NOMO-1 treated with dmso at 0.1 percent for 144 hours (cell line): ENCODE measurements around the gene OR8G1.
"Not testable (repeated sequence)": the region's sequence is repeated elsewhere in the genome, so short reads cannot be mapped to it uniquely, and the experiment has no call there.

Experiments used
- DNase-seq: peaks from one replicate; lab custom pipeline; 2025; ENCODE audit not compliant: unreplicated experiment; lab: John Stamatoyannopoulos, UW

The OR8G1 gene

DNA sequence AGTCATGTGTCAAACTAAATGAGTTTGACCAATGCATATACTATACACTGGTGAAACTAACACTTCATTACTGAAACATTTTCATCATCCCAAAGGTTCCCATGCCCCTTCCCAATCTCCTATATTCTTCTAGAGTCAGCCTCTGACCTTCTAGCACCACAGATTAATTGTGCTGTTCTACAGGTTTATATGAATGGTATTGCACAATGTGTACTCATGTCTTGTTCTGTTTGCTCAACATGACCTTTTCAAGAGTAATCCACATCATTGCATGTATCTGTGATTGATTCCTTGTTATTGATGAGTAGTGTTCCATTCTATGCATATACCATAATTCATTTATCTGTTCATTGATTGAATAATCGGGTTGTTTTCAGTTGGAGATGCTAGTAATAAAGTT is 7.5 kb upstream of the OR8G1 start:
- DNase-seq: no peak

DNA sequence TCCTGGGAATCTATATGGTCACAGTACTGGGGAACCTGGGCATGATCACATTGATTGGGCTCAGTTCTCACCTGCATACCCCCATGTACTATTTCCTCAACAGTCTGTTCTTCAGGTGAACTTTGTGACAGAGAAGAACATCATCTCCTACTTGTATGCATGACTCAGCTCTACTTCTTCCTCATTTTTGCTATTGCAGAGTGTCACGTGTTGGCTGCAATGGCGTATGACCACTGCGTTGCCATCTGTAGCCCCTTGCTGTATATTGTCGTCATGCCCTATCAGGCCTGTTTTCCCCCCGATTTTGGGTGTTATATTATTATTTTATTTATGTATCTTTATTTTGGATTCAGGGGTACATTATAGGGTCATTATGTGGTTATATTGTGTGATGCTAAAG is 2.4 kb upstream of the OR8G1 start:
- DNase-seq: no peak

DNA sequence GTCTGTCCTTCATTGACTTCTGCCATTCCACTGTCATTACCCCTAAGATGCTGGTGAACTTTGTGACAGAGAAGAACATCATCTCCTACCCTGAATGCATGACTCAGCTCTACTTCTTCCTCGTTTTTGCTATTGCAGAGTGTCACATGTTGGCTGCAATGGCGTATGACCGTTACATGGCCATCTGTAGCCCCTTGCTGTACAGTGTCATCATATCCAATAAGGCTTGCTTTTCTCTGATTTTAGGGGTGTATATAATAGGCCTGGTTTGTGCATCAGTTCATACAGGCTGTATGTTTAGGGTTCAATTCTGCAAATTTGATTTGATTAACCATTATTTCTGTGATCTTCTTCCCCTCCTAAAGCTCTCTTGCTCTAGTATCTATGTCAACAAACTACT is 9.0 kb downstream of the OR8G1 start:
- DNase-seq: not testable (repeated sequence)

DNA sequence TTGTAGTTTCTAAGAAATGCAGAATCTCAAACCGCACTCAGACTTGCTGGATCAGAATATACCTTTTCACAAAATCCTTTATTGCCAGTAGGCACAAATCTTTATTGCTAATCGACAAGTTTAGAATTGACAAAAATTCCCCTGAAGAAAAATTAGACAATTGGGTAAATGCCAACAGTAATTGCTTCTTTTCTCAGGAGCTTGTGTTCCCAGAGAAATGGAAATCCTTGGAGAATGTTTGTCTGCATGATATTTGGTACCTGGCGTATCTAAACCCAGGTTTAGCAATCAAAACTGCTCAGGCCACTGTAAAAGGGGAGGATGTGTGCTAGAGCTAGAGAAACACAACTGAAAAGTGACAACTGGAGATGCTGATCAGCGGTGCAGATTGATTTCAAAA is 15.2 kb downstream of the OR8G1 start, which contains the start of gene OR8G5:
Gene OR8G5 (plus strand): TSS at position 301 of the 400 bp plus-strand sequence. CDS start 8,556 bp downstream, outside the sequence.
- DNase-seq: no peak

DNA sequence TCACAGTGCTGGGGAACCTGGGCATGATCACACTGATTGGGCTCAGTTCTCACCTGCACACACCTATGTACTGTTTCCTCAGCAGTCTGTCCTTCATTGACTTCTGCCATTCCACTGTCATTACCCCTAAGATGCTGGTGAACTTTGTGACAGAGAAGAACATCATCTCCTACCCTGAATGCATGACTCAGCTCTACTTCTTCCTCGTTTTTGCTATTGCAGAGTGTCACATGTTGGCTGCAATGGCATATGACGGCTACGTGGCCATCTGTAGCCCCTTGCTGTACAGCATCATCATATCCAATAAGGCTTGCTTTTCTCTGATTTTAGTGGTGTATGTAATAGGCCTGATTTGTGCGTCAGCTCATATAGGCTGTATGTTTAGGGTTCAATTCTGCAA is 24.1 kb downstream of the OR8G1 start:
- DNase-seq: not testable (repeated sequence)

DNA sequence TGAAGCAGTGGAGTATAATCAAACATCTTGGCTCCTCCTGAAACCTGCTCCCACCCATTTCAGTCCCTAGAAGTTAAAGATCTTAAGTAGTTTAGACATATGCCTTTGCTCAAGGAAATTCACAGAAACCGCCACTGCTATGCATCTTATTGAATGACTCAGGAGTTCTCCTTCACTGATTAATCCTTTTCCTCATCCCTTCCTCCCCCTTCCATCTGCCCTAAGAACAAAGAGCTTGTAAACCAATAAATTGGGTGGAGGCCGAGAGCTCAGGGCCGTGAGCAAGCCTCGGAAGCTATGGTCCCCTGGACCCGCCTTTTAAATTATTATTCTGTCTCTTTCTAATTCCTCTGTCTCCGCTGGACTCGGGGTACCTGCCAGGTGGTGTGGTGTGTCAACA is 30.0 kb downstream of the OR8G1 start:
- DNase-seq: not testable (repeated sequence)

DNA sequence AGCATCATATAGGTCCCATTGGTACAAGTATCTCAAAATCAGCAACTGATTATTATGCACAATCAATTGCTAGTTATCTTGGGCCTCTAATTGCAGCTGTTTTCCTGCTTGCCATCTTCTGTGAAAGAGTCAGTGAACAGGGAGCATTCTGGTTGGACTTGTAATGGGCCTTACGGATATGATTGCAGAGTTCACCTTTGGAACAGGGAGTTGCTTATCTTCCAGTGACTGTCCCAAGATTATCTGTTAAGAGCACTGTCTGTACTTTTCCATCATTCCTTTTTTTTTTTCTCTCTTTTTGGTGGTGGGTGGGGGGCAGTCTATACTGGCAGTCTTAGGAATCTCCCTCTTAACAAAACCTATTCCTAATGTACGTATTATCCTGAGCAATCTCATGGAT is 33.1 kb downstream of the OR8G1 start:
- DNase-seq: no peak

DNA sequence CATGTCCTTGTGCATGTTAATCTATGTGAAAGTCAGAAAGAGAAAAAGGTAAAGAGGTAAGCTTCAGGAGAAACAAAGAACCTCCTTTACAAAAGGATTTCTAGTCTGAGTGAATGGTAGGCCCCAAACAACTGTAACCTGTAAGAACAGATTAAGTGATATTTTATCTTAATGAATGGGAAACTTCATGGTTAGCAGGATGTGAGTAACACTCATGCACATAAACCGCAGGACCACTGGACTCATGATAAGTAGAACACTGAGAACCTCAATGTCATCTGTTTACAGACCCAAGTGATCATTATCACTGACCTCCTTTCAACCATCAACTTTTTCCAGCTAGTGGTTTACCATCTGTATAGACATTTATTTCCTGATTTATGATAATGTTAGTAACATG is 35.2 kb downstream of the OR8G1 start:
- no peak for DNase-seq

DNA sequence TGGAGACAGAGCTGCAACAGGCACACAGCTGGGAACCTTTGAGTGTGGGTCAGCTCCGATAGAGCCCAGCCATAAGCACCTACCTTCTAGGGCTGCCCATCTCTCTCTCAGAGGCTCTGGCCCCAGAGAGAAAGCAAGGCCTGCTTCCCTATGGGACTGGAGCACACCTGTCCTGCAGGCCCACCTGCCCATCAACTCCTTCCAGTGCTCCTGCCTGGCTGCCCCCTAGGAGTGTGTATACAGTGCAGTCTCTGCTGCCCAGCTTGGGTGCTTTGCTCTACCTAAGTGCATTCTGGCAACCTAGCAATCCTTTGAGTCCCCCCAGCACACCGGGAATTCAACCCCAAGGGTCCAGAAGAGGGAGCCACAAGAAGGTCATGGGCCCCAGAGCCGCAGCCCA is 36.3 kb downstream of the OR8G1 start:
- DNase-seq: no peak

DNA sequence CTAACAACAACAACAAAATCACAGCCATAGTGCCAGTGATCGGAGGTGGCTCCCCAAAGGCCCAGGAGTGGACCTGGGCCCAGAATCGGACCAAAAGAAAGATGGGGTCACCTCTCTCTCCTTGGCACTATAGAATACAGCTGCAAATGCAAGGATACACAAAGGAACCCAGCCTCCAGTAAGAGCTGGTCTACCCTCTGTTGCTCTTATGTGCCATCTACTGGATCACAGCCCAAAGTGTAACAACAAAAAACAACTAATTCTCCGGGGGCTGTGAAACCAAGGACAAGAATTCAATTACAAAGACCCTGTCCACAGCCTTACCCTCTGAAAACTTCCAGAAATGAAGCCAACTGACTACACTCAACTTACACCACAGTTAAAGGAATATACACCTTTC is 36.9 kb downstream of the OR8G1 start:
- no peak for DNase-seq

DNA sequence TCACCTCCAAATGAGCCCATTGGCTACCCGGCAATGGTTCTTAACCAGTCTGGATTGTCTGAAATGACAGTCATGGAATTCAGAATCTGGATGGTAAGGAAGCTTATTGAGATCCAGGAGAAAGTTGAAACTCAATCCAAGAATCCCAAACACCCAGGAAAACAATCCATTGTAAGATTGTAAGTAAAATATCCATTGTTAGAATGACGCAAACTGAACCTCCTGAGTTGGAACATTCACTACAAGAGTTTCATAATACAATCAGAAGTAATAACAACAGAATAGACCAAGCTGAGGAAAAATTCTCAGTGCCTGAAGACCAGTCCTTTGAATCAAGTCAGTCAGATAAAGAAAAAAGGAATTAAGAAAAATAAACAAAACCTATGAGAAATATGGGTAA is 37.4 kb downstream of the OR8G1 start:
- DNase-seq: no peak

DNA sequence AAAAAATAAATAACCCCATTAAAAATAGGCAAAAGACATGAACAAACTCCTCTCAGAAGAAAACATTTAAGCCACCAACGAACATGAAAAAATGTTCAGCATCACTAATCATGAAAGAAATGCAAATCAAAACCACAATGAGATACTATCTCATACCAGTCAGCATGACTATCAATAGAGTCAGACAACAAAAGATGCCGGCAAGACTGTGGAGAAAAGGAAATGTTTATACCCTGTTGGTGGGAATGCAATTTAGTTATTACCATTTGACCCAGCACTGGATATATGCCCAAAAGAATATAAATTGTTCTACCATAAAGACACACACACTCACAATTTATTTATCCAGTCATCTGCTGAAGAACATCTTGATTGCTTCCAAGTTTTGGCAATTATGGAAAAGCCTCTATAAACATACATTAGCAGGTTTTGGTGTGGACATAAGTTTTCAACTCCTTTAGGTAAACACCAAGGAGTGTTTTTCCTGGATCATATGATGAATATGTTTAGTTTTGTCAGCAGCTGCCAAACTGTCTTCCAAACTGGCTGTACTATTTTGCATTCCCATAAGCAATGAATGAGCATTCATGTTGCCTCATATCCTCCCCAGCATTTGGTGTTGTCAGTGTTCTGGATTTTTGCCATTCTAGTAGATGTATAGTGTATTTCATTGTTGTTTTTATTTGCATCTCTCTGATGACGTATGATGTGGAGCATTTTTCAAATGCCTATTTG is 44.9 kb downstream of the OR8G1 start:
- no peak for DNase-seq

DNA sequence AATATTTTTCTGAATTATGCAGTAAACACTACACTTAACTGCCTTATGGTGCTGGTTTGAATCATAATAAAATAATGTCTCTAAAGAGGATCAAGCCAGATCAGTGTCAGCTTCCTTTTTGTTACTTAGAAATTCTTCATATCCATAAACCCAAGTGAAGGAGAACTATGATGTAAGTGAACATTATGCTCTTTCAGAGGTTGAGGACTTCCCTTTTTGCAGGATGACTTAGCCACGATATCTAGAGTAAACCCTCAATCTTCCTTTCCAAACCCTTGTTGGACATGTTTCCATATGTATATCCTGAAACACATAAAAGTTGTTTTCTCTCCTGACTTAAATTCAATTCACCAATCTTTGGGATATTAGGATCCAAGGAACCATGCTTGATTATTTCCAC is 53.8 kb downstream of the OR8G1 start:
- peak; percentile 48 for DNase-seq

DNA sequence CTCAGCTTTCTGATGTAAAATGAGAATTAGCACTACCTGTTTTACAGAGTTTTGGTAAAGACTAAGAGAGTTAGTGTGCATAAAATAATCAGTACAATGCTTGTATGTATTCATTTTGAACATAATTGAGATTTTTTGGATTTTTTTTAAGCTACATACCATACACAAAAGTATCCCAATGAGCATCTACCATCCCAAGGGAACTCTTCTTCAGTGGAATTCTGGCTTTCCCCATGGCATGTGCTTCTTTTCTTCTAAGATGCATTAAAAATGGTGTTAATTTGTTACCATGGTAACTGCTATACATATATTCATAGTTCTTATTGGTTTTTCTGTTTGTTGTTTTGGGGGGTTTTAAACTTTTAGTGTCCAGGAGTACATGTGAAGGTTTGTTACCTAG is 55.1 kb downstream of the OR8G1 start:
- no peak for DNase-seq

DNA sequence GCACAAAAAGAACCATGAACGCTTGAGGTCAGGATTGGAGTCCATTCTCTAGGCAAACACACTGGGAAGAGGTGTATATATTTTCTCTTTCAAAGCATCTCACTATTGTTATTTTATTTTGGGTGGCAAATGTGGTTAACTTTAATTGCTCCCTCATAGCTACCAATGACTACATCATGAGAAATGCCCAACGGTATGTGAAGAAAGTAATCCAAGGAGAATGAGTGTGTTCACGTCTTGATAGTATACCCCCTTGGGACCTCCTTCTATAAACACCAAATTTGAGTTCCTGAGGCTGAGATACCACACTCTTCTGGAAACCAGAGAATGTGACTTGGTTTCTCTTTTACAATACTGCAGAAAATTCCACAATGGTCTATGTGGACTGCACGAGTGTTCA is 57.0 kb downstream of the OR8G1 start:
- no peak for DNase-seq

DNA sequence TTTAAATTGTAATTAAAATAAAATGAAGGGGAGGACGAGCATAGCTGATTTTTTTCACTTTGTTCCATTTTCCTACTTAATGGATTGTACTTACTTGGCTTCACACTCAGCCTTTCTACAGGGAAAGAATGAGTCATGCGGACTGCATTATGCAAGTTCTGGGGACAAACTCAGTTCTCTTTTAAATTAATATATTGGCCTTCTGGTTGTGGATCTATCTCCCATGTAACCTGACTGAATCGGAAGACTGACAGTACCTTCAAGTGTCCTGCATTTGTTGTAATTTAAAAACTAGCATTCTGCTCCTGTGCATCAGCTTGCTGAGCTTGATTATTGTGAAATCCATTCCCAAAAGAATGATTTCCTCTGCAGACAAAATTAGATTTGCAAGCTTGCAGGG is 60.7 kb downstream of the OR8G1 start:
- DNase-seq: no peak

DNA sequence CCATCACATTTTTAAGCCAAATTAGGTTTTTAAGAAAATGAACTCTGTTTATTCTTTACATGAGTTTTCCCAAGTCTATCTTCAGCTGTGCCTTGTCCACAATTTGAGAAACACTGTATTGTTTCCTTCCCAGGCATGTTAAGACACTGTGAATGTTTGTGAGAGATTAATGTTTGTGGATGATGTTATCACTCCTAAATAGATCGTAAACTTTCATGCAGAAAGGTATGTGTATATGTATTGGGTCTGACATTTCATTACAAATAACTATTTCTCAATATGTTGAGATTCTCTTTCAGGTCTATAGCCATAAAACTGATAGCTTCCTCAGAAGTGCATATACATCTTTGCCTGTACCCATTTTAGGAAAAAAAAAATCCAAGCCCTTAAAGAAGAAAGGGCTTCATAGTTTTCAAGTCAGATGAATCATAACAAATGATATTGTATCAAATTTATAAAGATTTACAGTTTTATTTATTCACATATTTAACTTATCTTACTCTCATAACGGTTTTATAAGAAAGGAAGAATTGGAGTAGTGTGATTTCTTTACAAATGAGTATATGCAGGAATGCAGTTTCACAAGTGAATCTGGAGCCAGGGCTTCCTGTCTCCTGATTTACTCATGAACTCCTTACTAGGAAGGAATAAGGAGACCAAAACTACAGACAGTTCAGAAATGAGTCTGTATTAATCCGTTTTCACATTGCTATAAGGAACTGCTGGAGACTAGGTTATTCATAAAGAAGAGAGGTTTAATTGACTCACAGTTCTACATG is 61.6 kb downstream of the OR8G1 start:
- DNase-seq: no peak
